OCI-LY3 (cell line): ENCODE measurements around the gene SPECC1L.

Experiments
- EZH2phosphoT487 ChIP-seq: fragments of 200-600 bp; shearing (Covaris generic); IDR thresholded peaks from 2 replicates; pipeline ENCODE4 v1.6.1; 2018; ENCODE audit warnings: antibody characterized with exemption, mixed run types, low read depth
- TF ChIP-seq, protein P1 (sequence below): fragments of 200-600, 300-600 bp; sonication (generic); IDR thresholded peaks from 2 replicates; pipeline ENCODE4 v1.5.1; 2014; ENCODE audit warnings: antibody characterized with exemption, low read length, low read depth

DNA sequence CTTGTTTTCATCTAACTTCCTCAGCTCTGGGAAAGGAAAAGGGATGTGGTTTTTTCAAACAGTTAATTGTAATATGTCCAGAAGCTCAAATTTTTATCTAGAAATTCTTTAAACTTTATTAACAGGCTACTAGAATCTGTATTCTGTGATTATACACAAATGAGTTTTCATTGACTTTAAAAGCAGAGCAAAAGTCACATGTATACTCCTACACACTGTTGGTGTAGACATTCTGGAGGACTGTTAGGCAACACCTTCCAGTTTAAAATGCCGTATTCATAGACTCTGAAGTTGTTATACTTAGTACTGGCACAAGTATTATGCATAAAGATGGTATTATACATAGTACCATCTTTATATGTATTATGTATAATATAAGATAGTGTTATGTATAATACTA, 64.9 kb downstream of the SPECC1L start:
- no peak for TF ChIP-seq EZH2phosphoT487
- TF ChIP-seq, protein P1, sequence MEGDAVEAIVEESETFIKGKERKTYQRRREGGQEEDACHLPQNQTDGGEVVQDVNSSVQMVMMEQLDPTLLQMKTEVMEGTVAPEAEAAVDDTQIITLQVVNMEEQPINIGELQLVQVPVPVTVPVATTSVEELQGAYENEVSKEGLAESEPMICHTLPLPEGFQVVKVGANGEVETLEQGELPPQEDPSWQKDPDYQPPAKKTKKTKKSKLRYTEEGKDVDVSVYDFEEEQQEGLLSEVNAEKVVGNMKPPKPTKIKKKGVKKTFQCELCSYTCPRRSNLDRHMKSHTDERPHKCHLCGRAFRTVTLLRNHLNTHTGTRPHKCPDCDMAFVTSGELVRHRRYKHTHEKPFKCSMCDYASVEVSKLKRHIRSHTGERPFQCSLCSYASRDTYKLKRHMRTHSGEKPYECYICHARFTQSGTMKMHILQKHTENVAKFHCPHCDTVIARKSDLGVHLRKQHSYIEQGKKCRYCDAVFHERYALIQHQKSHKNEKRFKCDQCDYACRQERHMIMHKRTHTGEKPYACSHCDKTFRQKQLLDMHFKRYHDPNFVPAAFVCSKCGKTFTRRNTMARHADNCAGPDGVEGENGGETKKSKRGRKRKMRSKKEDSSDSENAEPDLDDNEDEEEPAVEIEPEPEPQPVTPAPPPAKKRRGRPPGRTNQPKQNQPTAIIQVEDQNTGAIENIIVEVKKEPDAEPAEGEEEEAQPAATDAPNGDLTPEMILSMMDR, result no peak
